Hepatocyte (in vitro differentiated cells): ENCODE measurements around the gene NOL8.

Experiments
- EZH2 ChIP-seq: fragments of 200-600 bp; sonication (generic); IDR thresholded peaks from 2 replicates; pipeline ENCODE4 v1.6.1; 2016; ENCODE audit warnings: antibody characterized with exemption, mild to moderate bottlenecking, borderline replicate concordance
- TF ChIP-seq, protein P1 (sequence below): fragments of 200-600 bp; sonication (generic); IDR thresholded peaks from 2 replicates; pipeline ENCODE4 v1.5.1; 2016; ENCODE audit warnings: antibody characterized with exemption, mild to moderate bottlenecking; ENCODE audit not compliant: poor library complexity

DNA sequence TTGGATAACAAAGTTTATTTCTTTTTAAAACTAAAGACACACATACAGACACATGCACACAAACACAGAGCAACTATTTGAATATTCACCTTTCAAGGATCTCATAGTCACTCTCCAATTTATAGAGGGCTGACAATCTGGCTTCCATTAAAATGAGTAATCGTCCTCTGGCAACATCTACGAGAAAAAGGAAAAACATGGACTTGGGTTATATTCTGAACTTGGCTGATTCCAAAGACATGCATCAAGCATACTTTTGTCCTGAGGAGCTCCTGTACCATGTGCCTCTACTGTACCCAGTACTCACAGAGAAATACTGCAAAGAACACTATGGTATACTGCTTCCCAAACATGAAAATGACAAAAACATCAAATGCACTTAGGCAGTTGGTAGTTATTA, 47.0 kb downstream of the NOL8 start:
- TF ChIP-seq, protein P1, sequence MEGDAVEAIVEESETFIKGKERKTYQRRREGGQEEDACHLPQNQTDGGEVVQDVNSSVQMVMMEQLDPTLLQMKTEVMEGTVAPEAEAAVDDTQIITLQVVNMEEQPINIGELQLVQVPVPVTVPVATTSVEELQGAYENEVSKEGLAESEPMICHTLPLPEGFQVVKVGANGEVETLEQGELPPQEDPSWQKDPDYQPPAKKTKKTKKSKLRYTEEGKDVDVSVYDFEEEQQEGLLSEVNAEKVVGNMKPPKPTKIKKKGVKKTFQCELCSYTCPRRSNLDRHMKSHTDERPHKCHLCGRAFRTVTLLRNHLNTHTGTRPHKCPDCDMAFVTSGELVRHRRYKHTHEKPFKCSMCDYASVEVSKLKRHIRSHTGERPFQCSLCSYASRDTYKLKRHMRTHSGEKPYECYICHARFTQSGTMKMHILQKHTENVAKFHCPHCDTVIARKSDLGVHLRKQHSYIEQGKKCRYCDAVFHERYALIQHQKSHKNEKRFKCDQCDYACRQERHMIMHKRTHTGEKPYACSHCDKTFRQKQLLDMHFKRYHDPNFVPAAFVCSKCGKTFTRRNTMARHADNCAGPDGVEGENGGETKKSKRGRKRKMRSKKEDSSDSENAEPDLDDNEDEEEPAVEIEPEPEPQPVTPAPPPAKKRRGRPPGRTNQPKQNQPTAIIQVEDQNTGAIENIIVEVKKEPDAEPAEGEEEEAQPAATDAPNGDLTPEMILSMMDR, result no peak
- TF ChIP-seq EZH2, result no peak
